ENCODE data around the gene STYXL1.

Gene STYXL1

GRCh38 chr7:75961218-75961617 lies 86.6 kb downstream of the STYXL1 start:
- H3K4me3 ChIP-seq (ENCODE audit: low read depth, low read length) = no peak overlapping the region
- TF ChIP-seq CTCF (IDR thresholded peaks at IDR 0.05; ENCODE audit: control insufficient read depth, extremely low read depth, insufficient read depth) = no peak
- no peak for DNase-seq (ENCODE audit: low read depth)

- H3K4me3 ChIP-seq (ENCODE audit: low read depth, low read length) = no peak overlapping the region
- no peak for TF ChIP-seq CTCF (IDR thresholded peaks at IDR 0.05; ENCODE audit: control insufficient read depth, extremely low read depth, insufficient read depth)
- no peak for DNase-seq (ENCODE audit: low read depth)
Measured at GRCh38 chr7:75960372-75960771, 87.4 kb downstream of the STYXL1 start.

GRCh38 chr7:75958802-75959543 lies 88.8 kb downstream of the STYXL1 start:
- DNase-seq (ENCODE audit: low read depth) = peak; percentile 40
- TF ChIP-seq CTCF (IDR thresholded peaks at IDR 0.05; ENCODE audit: control insufficient read depth, extremely low read depth, insufficient read depth) = no peak
- H3K4me3 ChIP-seq (ENCODE audit: low read depth, low read length) = no peak overlapping the region

- no peak overlapping the region for H3K4me3 ChIP-seq (ENCODE audit: low read depth, low read length)
- no peak for DNase-seq (ENCODE audit: low read depth)
- no peak for TF ChIP-seq CTCF (IDR thresholded peaks at IDR 0.05; ENCODE audit: control insufficient read depth, extremely low read depth, insufficient read depth)
Measured at GRCh38 chr7:75957021-75957736, 90.6 kb downstream of the STYXL1 start.

- no peak for TF ChIP-seq CTCF (IDR thresholded peaks at IDR 0.05; ENCODE audit: control insufficient read depth, extremely low read depth, insufficient read depth)
- DNase-seq (ENCODE audit: low read depth) = no peak
- H3K4me3 ChIP-seq (ENCODE audit: low read depth, low read length) = no peak overlapping the region
Measured at GRCh38 chr7:75955331-75955955, 92.4 kb downstream of the STYXL1 start.

- DNase-seq (ENCODE audit: low read depth) = no peak
- TF ChIP-seq CTCF (IDR thresholded peaks at IDR 0.05; ENCODE audit: control insufficient read depth, extremely low read depth, insufficient read depth) = no peak
- no peak overlapping the region for H3K4me3 ChIP-seq (ENCODE audit: low read depth, low read length)
Measured at GRCh38 chr7:75953931-75954330, 93.9 kb downstream of the STYXL1 start.

All from LNCaP clone FGC (cell line).